BLaER1 (cell line): ENCODE measurements around the gene CALML6.

ENCODE experiments used
- H3K27ac ChIP-seq: shearing (Covaris generic); formaldehyde crosslinking; 2 replicates; pipeline ENCODE4 v1.8.1; 2022
- H3K27me3 ChIP-seq: shearing (Covaris generic); formaldehyde crosslinking; 2 replicates; pipeline ENCODE4 v1.8.1; 2022
- H3K36me3 ChIP-seq: shearing (Covaris generic); formaldehyde crosslinking; 2 replicates; pipeline ENCODE4 v1.8.1; 2022
- H3K4me1 ChIP-seq: shearing (Covaris generic); formaldehyde crosslinking; 2 replicates; pipeline ENCODE4 v1.8.1; 2022
- H3K4me2 ChIP-seq: shearing (Covaris generic); formaldehyde crosslinking; 2 replicates; pipeline ENCODE4 v1.8.1; 2022
- H3K4me3 ChIP-seq: shearing (Covaris generic); formaldehyde crosslinking; 2 replicates; pipeline ENCODE4 v1.8.1; 2022
- H3K9ac ChIP-seq: shearing (Covaris generic); formaldehyde crosslinking; 2 replicates; pipeline ENCODE4 v1.8.1; 2022
- H3K9me3 ChIP-seq: shearing (Covaris generic); formaldehyde crosslinking; 2 replicates; pipeline ENCODE4 v1.8.1; 2022
- H4K20me1 ChIP-seq: shearing (Covaris generic); formaldehyde crosslinking; 2 replicates; pipeline ENCODE4 v1.8.1; 2022
- Cebpa-rat ChIP-seq: shearing (Covaris generic); IDR thresholded peaks from 2 replicates; pipeline ENCODE4 v1.8.1; 2022

CALML6 gene, protein sequence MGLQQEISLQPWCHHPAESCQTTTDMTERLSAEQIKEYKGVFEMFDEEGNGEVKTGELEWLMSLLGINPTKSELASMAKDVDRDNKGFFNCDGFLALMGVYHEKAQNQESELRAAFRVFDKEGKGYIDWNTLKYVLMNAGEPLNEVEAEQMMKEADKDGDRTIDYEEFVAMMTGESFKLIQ

DNA sequence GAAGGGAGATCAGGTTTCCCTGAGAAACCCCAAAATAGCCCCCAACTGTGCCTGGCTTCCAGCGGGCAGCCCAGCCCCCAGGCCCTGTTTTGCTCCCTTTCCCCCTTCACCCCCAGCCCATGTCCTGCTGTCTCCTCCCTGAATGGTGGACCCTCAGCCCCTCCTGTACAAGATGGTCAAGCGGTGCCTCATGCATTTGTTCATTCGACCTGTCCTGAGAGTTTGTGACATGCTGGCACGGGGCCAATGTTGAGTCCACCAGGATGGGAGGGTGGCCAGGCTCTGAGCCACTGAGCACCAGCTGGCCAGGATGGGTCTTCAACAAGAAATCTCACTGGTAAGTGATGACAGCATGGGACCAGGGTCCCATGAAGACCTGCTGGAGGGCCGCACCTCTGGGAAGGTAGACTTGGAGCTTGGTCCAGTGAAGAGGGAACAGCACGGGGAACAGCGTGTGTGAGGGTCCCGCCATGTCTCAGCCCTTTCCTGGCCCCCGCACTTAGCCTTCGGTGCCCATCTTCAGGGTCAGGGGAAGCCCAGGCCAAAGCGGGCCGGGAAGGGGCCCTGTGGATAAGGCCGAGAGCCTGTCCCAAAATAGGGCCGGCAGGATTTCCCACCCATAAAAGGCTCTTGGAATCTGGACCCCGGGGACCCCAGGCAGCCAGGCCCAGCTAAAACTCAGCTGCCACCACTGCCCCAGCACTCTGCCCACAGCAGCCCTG lies at the start of gene CALML6:
Gene CALML6 (plus strand): TSS at position 290 of the 722 bp plus-strand sequence. CDS start 21 bp downstream, at position 311.
- no peak within 1 kb of the TSS for H3K4me3 ChIP-seq
- no peaks in the 10 kb centered on the region for H3K9me3 ChIP-seq
- H3K4me1 ChIP-seq: peaks cover 52% of the 10 kb centered on the region
- TF ChIP-seq Cebpa-rat: no peak
- no peak within 1 kb of the TSS for H3K4me2 ChIP-seq
- H3K27ac ChIP-seq: no peak within 1 kb of the TSS
- no peak within 1 kb of the TSS for H3K9ac ChIP-seq
- H4K20me1 ChIP-seq: no peaks in the 10 kb centered on the region
- 0 out of 2 replicates have a peak, but pooled peaks cover 7% of the 10 kb centered on the region for H3K27me3 ChIP-seq
- no peaks in the 10 kb centered on the region for H3K36me3 ChIP-seq

DNA sequence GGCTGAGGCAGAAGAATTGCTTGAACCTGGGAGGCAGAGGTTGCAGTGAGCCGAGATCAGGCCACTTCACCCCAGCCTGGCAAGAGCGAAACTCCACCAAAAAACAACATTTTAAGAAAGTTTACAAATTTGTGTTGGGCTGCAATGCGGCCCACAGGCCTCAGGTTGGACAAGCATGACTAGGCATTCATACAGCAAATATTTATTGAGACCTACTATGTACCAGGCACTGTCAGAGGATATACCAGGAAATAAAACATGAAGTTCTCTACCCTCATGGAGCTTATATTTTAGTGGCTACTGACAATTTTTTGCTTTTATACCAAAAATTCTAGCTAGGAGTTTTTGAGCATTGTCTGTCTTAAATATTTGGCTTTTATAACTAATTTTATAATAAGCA lies 47.9 kb upstream of the CALML6 start:
- peaks cover 53% of the 10 kb centered on the region for H3K36me3 ChIP-seq
- no peaks in the 10 kb centered on the region for H3K27me3 ChIP-seq
- H3K9ac ChIP-seq: no peak overlapping the region
- H3K27ac ChIP-seq: no peak overlapping the region
- H3K4me3 ChIP-seq: no peak overlapping the region
- peaks cover 86% of the 10 kb centered on the region for H3K4me1 ChIP-seq
- H4K20me1 ChIP-seq: peaks cover 100% of the 10 kb centered on the region
- TF ChIP-seq Cebpa-rat: no peak
- no peak overlapping the region for H3K4me2 ChIP-seq
- H3K9me3 ChIP-seq: no peaks in the 10 kb centered on the region

DNA sequence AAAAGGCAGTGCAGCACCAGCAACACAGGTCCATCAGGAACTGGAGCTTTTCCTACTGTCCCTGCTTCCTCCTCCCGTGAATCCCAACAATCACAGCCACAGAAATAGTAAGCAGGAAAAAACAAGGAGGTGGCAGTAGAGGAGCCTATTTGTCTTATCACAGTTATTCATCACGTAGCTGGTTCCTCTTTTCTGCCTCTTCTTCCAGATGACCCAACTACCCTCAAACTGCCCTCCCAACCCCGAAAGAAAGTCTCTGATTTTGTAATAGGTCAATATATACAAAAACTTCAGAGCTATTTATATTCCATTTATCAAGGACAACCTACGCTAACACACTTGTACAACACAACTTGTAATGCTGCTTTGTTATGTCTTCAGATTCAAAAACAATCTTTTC lies 45.6 kb upstream of the CALML6 start:
- Histone ChIP-seq H3K27me3 (no peaks in the 10 kb centered on the region), H3K4me1 (peaks cover 84% of the 10 kb centered on the region), H3K4me3 (no peak overlapping the region), H3K36me3 (peaks cover 63% of the 10 kb centered on the region), H3K9ac (no peak overlapping the region), H3K4me2 (peak overlapping the region; percentile 11), H4K20me1 (peaks cover 100% of the 10 kb centered on the region), H3K9me3 (no peaks in the 10 kb centered on the region), H3K27ac (peak overlapping the region; percentile 50)
- no peak for TF ChIP-seq Cebpa-rat

DNA sequence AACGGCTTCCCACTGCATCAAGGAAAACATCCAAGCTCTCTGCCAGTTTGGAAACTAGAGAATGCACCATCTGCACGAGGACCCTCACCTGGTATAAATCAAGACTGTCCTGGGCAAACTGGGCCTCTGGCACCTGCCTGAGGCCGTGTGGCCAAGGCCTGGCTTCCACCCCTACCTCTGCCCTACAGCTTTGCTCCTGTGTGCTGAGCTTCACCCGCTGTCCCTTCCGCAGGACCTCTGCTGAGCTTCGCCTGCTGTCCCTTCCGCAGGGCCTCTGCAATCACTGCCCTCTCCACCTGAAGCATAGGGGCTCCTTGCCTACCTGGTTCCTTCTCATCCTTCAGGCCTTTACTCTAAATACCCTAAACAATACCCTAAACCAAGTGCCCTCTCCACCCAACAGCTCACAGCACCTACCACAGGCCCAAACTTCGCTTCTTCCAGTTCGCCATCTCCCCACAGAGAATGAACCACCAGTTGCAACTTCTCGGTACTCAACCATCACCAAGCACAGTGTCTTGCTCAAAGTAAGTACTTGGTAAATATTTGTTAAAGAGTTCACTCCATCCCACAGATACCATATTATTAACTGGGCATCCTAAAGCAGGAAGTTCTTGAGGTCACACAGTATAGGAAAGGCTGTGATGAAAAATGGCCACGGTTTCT lies 42.6 kb upstream of the CALML6 start:
- Histone ChIP-seq H3K36me3 (peaks cover 80% of the 10 kb centered on the region), H3K27me3 (no peaks in the 10 kb centered on the region), H3K4me2 (0 out of 2 replicates have a peak overlapping the region, but pooled peaks have one; percentile 1), H3K27ac (no peak overlapping the region), H3K4me1 (peaks cover 55% of the 10 kb centered on the region), H3K4me3 (no peak overlapping the region), H3K9ac (no peak overlapping the region), H4K20me1 (peaks cover 100% of the 10 kb centered on the region), H3K9me3 (peaks cover 20% of the 10 kb centered on the region)
- TF ChIP-seq Cebpa-rat: no peak

DNA sequence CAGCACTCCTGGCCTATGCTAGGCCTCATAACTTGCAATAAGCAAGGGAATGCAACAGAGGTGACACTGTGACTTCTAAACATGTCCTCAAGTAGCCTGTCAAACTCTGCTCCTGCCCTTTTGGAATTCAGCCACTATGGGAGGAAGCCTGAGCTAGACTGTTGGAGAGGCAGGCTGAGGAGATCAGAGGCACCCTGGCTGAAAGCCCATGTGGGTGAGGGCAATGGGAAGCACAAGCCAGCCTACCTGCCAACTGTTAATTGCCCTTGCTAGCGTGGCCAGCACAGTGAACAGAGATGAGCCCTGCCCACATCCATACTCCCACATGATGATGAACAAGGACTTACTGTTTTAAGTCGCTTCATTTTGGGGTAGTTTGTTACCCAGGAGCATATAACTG lies 41.9 kb upstream of the CALML6 start:
- H4K20me1 ChIP-seq: peaks cover 100% of the 10 kb centered on the region
- no peak overlapping the region for H3K9ac ChIP-seq
- H3K4me2 ChIP-seq: peak overlapping the region; percentile 1; the same call in 1 of the 2 replicates

DNA sequence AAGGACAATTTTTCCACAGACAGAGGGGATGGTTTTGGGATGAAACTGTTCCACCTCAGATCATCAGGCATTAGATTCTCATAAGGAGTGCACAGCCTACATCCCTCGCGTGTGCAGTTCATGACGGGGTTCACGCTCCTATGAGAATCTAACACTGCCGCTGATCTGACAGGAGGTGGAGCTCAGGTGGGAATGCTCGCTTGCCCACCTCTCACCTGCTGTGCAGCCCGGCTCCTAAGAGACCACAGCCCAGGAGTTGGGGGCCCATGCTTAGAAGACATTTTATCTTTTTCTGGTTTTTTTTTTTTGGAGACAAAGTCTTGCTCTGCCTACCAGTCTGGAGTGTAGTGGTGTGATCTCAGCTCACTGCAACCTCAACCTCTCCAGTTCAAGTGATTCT lies 40.2 kb upstream of the CALML6 start:
- no peak for TF ChIP-seq Cebpa-rat
- peaks cover 20% of the 10 kb centered on the region for H3K9me3 ChIP-seq
- no peaks in the 10 kb centered on the region for H3K27me3 ChIP-seq
- H3K4me1 ChIP-seq: peaks cover 55% of the 10 kb centered on the region
- no peak overlapping the region for H3K9ac ChIP-seq
- H3K4me2 ChIP-seq: no peak overlapping the region
- H3K27ac ChIP-seq: no peak overlapping the region
- H4K20me1 ChIP-seq: peaks cover 100% of the 10 kb centered on the region
- H3K4me3 ChIP-seq: no peak overlapping the region
- H3K36me3 ChIP-seq: peaks cover 96% of the 10 kb centered on the region

More for the DNA sequence above, 41.9 kb upstream of the CALML6 start:
- H3K9me3 ChIP-seq: peaks cover 20% of the 10 kb centered on the region
- no peak for TF ChIP-seq Cebpa-rat
- H3K36me3 ChIP-seq: peaks cover 87% of the 10 kb centered on the region
- H3K4me1 ChIP-seq: peaks cover 54% of the 10 kb centered on the region
- H3K27ac ChIP-seq: no peak overlapping the region
- no peak overlapping the region for H3K4me3 ChIP-seq
- H3K27me3 ChIP-seq: no peaks in the 10 kb centered on the region

DNA sequence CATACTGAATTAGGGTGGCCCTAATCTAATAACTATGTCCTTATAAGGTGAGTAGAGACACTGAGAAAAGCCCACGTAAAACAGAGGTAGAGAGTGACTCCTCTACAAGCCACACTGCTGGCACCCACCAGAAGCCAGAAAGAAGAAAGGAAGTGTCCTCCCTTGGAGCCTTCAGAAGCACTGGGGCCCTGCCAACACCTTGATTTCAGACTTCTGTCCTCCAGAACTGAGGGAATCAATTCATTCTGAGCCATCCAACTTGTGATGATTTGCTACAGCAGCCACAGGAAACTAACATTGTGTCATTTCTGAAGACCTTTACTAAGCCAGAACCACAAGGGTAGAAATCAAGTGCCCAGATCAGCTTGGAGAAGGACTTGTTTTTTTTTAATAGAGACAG lies 39.1 kb upstream of the CALML6 start:
- Histone ChIP-seq H3K27ac (no peak overlapping the region), H3K4me3 (no peak overlapping the region), H3K9ac (no peak overlapping the region), H3K4me2 (no peak overlapping the region), H3K4me1 (peaks cover 47% of the 10 kb centered on the region), H3K9me3 (peaks cover 20% of the 10 kb centered on the region), H3K27me3 (no peaks in the 10 kb centered on the region), H4K20me1 (peaks cover 100% of the 10 kb centered on the region), H3K36me3 (peaks cover 100% of the 10 kb centered on the region)
- no peak for TF ChIP-seq Cebpa-rat

DNA sequence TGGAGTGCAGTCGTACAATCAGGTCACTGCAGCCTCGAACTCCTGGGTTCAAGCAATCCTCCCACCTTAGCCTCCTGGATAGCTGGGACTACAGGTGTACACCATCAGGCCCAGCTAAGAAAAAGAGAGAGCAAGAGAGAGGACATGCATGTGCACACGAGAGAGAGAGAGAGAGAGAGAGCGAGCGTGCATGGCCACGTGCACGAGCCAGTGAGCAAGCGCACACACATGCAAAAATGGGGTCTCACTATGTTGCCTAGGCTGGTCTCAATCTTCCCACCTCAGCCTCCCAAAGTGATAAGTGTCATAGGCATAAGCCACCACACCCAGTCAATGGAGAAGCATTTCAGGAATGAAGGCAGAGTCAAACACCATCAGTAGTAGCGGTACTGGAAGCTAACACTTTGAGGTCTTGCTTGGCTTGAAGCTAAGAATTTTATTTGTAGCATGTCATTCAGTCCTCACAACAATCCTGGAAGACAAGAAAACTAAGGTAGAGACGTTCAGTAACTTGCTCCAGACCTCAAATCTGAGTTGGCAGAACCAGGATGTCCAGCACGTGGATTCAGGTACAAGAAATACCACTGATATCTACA lies 38.6 kb upstream of the CALML6 start:
- H3K4me2 ChIP-seq: no peak overlapping the region
- peaks cover 47% of the 10 kb centered on the region for H3K4me1 ChIP-seq
- H4K20me1 ChIP-seq: peaks cover 100% of the 10 kb centered on the region
- H3K9ac ChIP-seq: no peak overlapping the region
- TF ChIP-seq Cebpa-rat: no peak
- H3K27ac ChIP-seq: no peak overlapping the region
- H3K27me3 ChIP-seq: no peaks in the 10 kb centered on the region
- peaks cover 100% of the 10 kb centered on the region for H3K36me3 ChIP-seq
- H3K4me3 ChIP-seq: no peak overlapping the region
- peaks cover 20% of the 10 kb centered on the region for H3K9me3 ChIP-seq

DNA sequence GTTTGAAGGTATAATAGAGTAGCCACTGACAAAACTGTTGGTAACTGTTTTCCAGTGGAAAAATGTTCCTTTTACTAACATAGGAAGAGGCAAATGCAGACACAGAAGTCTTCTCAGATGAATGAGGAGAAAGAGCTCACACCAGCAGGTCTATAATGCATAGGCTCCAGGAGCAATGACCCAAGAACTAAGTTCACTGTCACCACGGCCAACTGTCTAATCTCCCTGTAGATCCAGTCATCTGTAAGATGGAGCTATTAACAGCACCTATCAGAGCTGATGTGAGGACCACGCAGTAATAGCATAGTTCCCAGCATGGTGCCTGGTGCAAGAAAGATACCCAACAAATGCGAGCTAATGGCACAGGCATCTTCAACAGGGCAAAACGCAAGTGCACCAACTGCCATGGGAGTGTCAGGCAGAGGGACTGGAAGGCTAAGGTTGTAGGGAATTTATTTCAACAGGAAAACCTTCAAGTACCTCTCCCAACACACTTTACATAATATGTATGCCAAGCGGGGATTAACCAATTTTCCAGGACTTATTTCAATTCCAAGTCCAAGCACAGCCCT lies 37.1 kb upstream of the CALML6 start:
- no peak overlapping the region for H3K4me2 ChIP-seq
- H3K4me1 ChIP-seq: peaks cover 46% of the 10 kb centered on the region
- no peak overlapping the region for H3K9ac ChIP-seq
- H3K36me3 ChIP-seq: peaks cover 100% of the 10 kb centered on the region
- no peaks in the 10 kb centered on the region for H3K27me3 ChIP-seq
- TF ChIP-seq Cebpa-rat: no peak
- no peak overlapping the region for H3K4me3 ChIP-seq
- H3K27ac ChIP-seq: no peak overlapping the region
- peaks cover 20% of the 10 kb centered on the region for H3K9me3 ChIP-seq
- peaks cover 100% of the 10 kb centered on the region for H4K20me1 ChIP-seq
